Muscle layer of duodenum (tissue), 2 donors: Measurements from ENCODE around the gene CRYBA2.

Experiments
- H3K27ac ChIP-seq: one replicate; pipeline ENCODE4 v1.7.0; 2013; ENCODE audit warnings: mild to moderate bottlenecking, low read length
- H3K27me3 ChIP-seq: one replicate; pipeline ENCODE4 v1.7.0; 2013; ENCODE audit warnings: low read depth, mild to moderate bottlenecking, control low read depth, low read length
- H3K36me3 ChIP-seq, 2 donors: one replicate each; pipeline ENCODE4 v1.7.0; 2013; ENCODE audit warnings: low read length in 2 of 2, control low read depth in 1 of 2, mild to moderate bottlenecking in 1 of 2; ENCODE audit not compliant: insufficient read depth in 2 of 2, control insufficient read depth in 1 of 2
- H3K4me1 ChIP-seq, 2 donors: one replicate each; pipeline ENCODE4 v1.7.0; 2013; ENCODE audit warnings: low read length in 2 of 2, mild to moderate bottlenecking in 2 of 2, control low read depth in 1 of 2, moderate library complexity in 1 of 2; ENCODE audit not compliant: insufficient read depth in 2 of 2, control insufficient read depth in 1 of 2
- H3K4me3 ChIP-seq, 2 donors: one replicate each; pipeline ENCODE4 v1.7.0; 2013; ENCODE audit warnings: low read length in 2 of 2, low read depth in 1 of 2, mild to moderate bottlenecking in 1 of 2
- H3K9me3 ChIP-seq, 2 donors: one replicate each; pipeline ENCODE4 v1.7.0; 2013; ENCODE audit warnings: low read length in 2 of 2, control low read depth in 1 of 2, mild to moderate bottlenecking in 1 of 2; ENCODE audit not compliant: control insufficient read depth in 1 of 2
- donor health status: healthy.

CRYBA2 gene

GRCh38 chr2:219003979-219004378 is 10.8 kb upstream of the CRYBA2 start:
- Histone ChIP-seq H3K27me3 (peaks cover 48% of the 10 kb centered on the region), H3K9me3 (no peaks in the 10 kb centered on the region), H3K4me3 (no peak overlapping the region), H3K4me1 (peaks cover 0 to 22% of the 10 kb centered on the region in 2 donors), H3K27ac (no peak overlapping the region), H3K36me3 (no peaks in the 10 kb centered on the region)

GRCh38 chr2:219003267-219003634 is 10.0 kb upstream of the CRYBA2 start:
- H3K4me1 ChIP-seq, result peaks cover 0 to 22% of the 10 kb centered on the region in 2 donors
- H3K9me3 ChIP-seq, result no peaks in the 10 kb centered on the region
- no peak overlapping the region for H3K27ac ChIP-seq
- no peaks in the 10 kb centered on the region for H3K36me3 ChIP-seq
- peaks cover 48% of the 10 kb centered on the region for H3K27me3 ChIP-seq
- peak overlapping the region in 1 of 2 donors; percentile 48 for H3K4me3 ChIP-seq

GRCh38 chr2:219002395-219003266 is 9.4 kb upstream of the CRYBA2 start:
- Histone ChIP-seq H3K4me3 (peak overlapping the region; percentile 11 to 48), H3K9me3 (no peaks in the 10 kb centered on the region), H3K27ac (no peak overlapping the region), H3K27me3 (peaks cover 48% of the 10 kb centered on the region), H3K4me1 (peaks cover 0 to 22% of the 10 kb centered on the region in 2 donors), H3K36me3 (no peaks in the 10 kb centered on the region)

- H3K4me3 ChIP-seq, result peak overlapping the region; percentile 11 to 48
- H3K27me3 ChIP-seq, result peaks cover 48% of the 10 kb centered on the region
- H3K36me3 ChIP-seq, result no peaks in the 10 kb centered on the region
- H3K9me3 ChIP-seq, result no peaks in the 10 kb centered on the region
- H3K4me1 ChIP-seq, result peaks cover 0 to 22% of the 10 kb centered on the region in 2 donors
- H3K27ac ChIP-seq, result no peak overlapping the region
Observed at GRCh38 chr2:219001577-219002394, 8.6 kb upstream of the CRYBA2 start.

- Histone ChIP-seq H3K9me3 (no peaks in the 10 kb centered on the region), H3K4me1 (peaks cover 0 to 27% of the 10 kb centered on the region in 2 donors), H3K27ac (no peak overlapping the region)
Observed at GRCh38 chr2:219001100-219001576, 7.9 kb upstream of the CRYBA2 start.

GRCh38 chr2:219000569-219000960 is 7.3 kb upstream of the CRYBA2 start:
- Histone ChIP-seq H3K36me3 (no peaks in the 10 kb centered on the region), H3K4me3 (no peak overlapping the region), H3K27ac (no peak overlapping the region), H3K27me3 (peaks cover 52% of the 10 kb centered on the region), H3K4me1 (peaks cover 0 to 33% of the 10 kb centered on the region in 2 donors), H3K9me3 (no peaks in the 10 kb centered on the region)

More at GRCh38 chr2:219001100-219001576, 7.9 kb upstream of the CRYBA2 start:
- Histone ChIP-seq H3K27me3 (peaks cover 48% of the 10 kb centered on the region), H3K36me3 (no peaks in the 10 kb centered on the region), H3K4me3 (no peak overlapping the region)

GRCh38 chr2:218999881-219000568 is 6.8 kb upstream of the CRYBA2 start:
- Histone ChIP-seq H3K36me3 (no peaks in the 10 kb centered on the region), H3K27me3 (peaks cover 58% of the 10 kb centered on the region), H3K27ac (no peak overlapping the region), H3K9me3 (no peaks in the 10 kb centered on the region), H3K4me1 (peaks cover 0 to 34% of the 10 kb centered on the region in 2 donors), H3K4me3 (no peak overlapping the region)

GRCh38 chr2:218999021-218999880 is 6.0 kb upstream of the CRYBA2 start:
- Histone ChIP-seq H3K27ac (no peak overlapping the region), H3K27me3 (peaks cover 61% of the 10 kb centered on the region), H3K36me3 (no peaks in the 10 kb centered on the region), H3K9me3 (no peaks in the 10 kb centered on the region), H3K4me3 (no peak overlapping the region), H3K4me1 (peaks cover 0 to 35% of the 10 kb centered on the region in 2 donors)

- peaks cover 2 to 42% of the 10 kb centered on the region in 2 donors for H3K4me1 ChIP-seq
- peaks cover 61% of the 10 kb centered on the region for H3K27me3 ChIP-seq
- H3K4me3 ChIP-seq, result no peak overlapping the region
- no peak overlapping the region for H3K27ac ChIP-seq
- H3K9me3 ChIP-seq, result no peaks in the 10 kb centered on the region
- no peaks in the 10 kb centered on the region for H3K36me3 ChIP-seq
Observed at GRCh38 chr2:218998414-218999002, 5.3 kb upstream of the CRYBA2 start.

- no peaks in the 10 kb centered on the region for H3K36me3 ChIP-seq
- H3K27ac ChIP-seq, result no peak overlapping the region
- no peak overlapping the region for H3K4me3 ChIP-seq
- peaks cover 61% of the 10 kb centered on the region for H3K27me3 ChIP-seq
- H3K9me3 ChIP-seq, result no peaks in the 10 kb centered on the region
- peaks cover 3 to 44% of the 10 kb centered on the region in 2 donors for H3K4me1 ChIP-seq
Observed at GRCh38 chr2:218997731-218998130, 4.5 kb upstream of the CRYBA2 start.
